ENCODE results near the gene GULP1.
A peak's percentile ranks its signal among the peaks of the same experiment; 100 is the strongest.

The GULP1 gene

GRCh38 chr2:188406414-188406813 lies 114.7 kb downstream of the GULP1 start:
- H3K4me3 ChIP-seq (ENCODE audit: low read depth, low read length), result no peak overlapping the region
- DNase-seq (ENCODE audit: low read depth), result no peak

GRCh38 chr2:188410504-188411235 lies 119.0 kb downstream of the GULP1 start:
- no peak for DNase-seq (ENCODE audit: low read depth)

GRCh38 chr2:188412190-188412589 lies 120.5 kb downstream of the GULP1 start:
- no peak overlapping the region for H3K4me3 ChIP-seq (ENCODE audit: low read depth, low read length)
- no peak for DNase-seq (ENCODE audit: low read depth)

More at GRCh38 chr2:188410504-188411235, 119.0 kb downstream of the GULP1 start:
- H3K4me3 ChIP-seq (ENCODE audit: low read depth, low read length), result no peak overlapping the region

GRCh38 chr2:188414411-188414810 lies 122.7 kb downstream of the GULP1 start:
- H3K4me3 ChIP-seq (ENCODE audit: low read depth, low read length), result no peak overlapping the region
- peak; percentile 39 for DNase-seq (ENCODE audit: low read depth)

- no peak for DNase-seq (ENCODE audit: low read depth)
These were observed 123.4 kb downstream of the GULP1 start for GRCh38 chr2:188414869-188415753.

GRCh38 chr2:188415754-188416083 lies 124.0 kb downstream of the GULP1 start:
- no peak for DNase-seq (ENCODE audit: low read depth)
- H3K4me3 ChIP-seq (ENCODE audit: low read depth, low read length), result no peak overlapping the region

More at GRCh38 chr2:188414869-188415753, 123.4 kb downstream of the GULP1 start:
- no peak overlapping the region for H3K4me3 ChIP-seq (ENCODE audit: low read depth, low read length)

GRCh38 chr2:188416367-188416766 lies 124.7 kb downstream of the GULP1 start:
- H3K4me3 ChIP-seq (ENCODE audit: low read depth, low read length), result no peak overlapping the region
- no peak for DNase-seq (ENCODE audit: low read depth)

GRCh38 chr2:188422726-188423125 lies 131.1 kb downstream of the GULP1 start:
- no peak for DNase-seq (ENCODE audit: low read depth)

GRCh38 chr2:188425266-188425665 lies 133.6 kb downstream of the GULP1 start:
- no peak for DNase-seq (ENCODE audit: low read depth)

More at GRCh38 chr2:188422726-188423125, 131.1 kb downstream of the GULP1 start:
- H3K4me3 ChIP-seq (ENCODE audit: low read depth, low read length), result no peak overlapping the region

GRCh38 chr2:188426121-188426520 lies 134.4 kb downstream of the GULP1 start:
- no peak for DNase-seq (ENCODE audit: low read depth)

More at GRCh38 chr2:188425266-188425665, 133.6 kb downstream of the GULP1 start:
- no peak overlapping the region for H3K4me3 ChIP-seq (ENCODE audit: low read depth, low read length)

GRCh38 chr2:188430705-188431104 lies 139.0 kb downstream of the GULP1 start:
- no peak for DNase-seq (ENCODE audit: low read depth)
- H3K4me3 ChIP-seq (ENCODE audit: low read depth, low read length), result no peak overlapping the region

More at GRCh38 chr2:188426121-188426520, 134.4 kb downstream of the GULP1 start:
- H3K4me3 ChIP-seq (ENCODE audit: low read depth, low read length), result no peak overlapping the region

- no peak for DNase-seq (ENCODE audit: low read depth)
These were observed 142.3 kb downstream of the GULP1 start for GRCh38 chr2:188434018-188434417.

GRCh38 chr2:188435115-188435514 lies 143.4 kb downstream of the GULP1 start:
- DNase-seq (ENCODE audit: low read depth), result no peak
- no peak overlapping the region for H3K4me3 ChIP-seq (ENCODE audit: low read depth, low read length)

More at GRCh38 chr2:188434018-188434417, 142.3 kb downstream of the GULP1 start:
- no peak overlapping the region for H3K4me3 ChIP-seq (ENCODE audit: low read depth, low read length)

GRCh38 chr2:188437537-188437936 lies 145.9 kb downstream of the GULP1 start:
- no peak for DNase-seq (ENCODE audit: low read depth)
- H3K4me3 ChIP-seq (ENCODE audit: low read depth, low read length), result no peak overlapping the region

GRCh38 chr2:188439986-188440385 lies 148.3 kb downstream of the GULP1 start:
- H3K4me3 ChIP-seq (ENCODE audit: low read depth, low read length), result no peak overlapping the region
- DNase-seq (ENCODE audit: low read depth), result no peak

- H3K4me3 ChIP-seq (ENCODE audit: low read depth, low read length), result no peak overlapping the region
- DNase-seq (ENCODE audit: low read depth), result no peak
These were observed 149.2 kb downstream of the GULP1 start for GRCh38 chr2:188440849-188441248.

- DNase-seq (ENCODE audit: low read depth), result no peak
- no peak overlapping the region for H3K4me3 ChIP-seq (ENCODE audit: low read depth, low read length)
These were observed 149.7 kb downstream of the GULP1 start for GRCh38 chr2:188441288-188441947.

GRCh38 chr2:188443207-188443606 lies 151.5 kb downstream of the GULP1 start:
- H3K4me3 ChIP-seq (ENCODE audit: low read depth, low read length), result no peak overlapping the region
- no peak for DNase-seq (ENCODE audit: low read depth)

- DNase-seq (ENCODE audit: low read depth), result no peak
- no peak overlapping the region for H3K4me3 ChIP-seq (ENCODE audit: low read depth, low read length)
These were observed 152.6 kb downstream of the GULP1 start for GRCh38 chr2:188444106-188444835.
